C4-2B (cell line): ENCODE results near the gene CCDC107.

Source experiments
- CTCF ChIP-seq: fragments of 450-650 bp; conservative IDR thresholded peaks from 2 replicates; pipeline ENCODE4 v1.5.1; 2017; ENCODE audit warnings: mild to moderate bottlenecking
- ZFX ChIP-seq: fragments of 450-650 bp; IDR thresholded peaks from 2 replicates; pipeline ENCODE4 v1.6.1; 2017

GRCh38 chr9:35646153-35646532 lies 11.9 kb upstream of the CCDC107 start:
- TF ChIP-seq CTCF (no peak), ZFX (no peak)
